Hematopoietic multipotent progenitor cell treated with erythropoietin and hydrocortisone succinate and interleukin-3 and kit ligand, for 4 days (in vitro differentiated cells): ENCODE data around the gene METTL9.
A peak's percentile ranks its signal among the peaks of the same experiment; 100 is the strongest.
"Not testable (repeated sequence)": the region's sequence is repeated elsewhere in the genome, so short reads cannot be mapped to it uniquely, and the experiment has no call there.

Source experiments
- DNase-seq: peaks from one replicate; pipeline ENCODE4 v3.0.0-alpha.2; 2015

METTL9 gene

GRCh38 chr16:21599122-21600030, at the start of gene METTL9:
TSS of gene METTL9 (plus strand) at chr16:21599577. CDS start at chr16:21599734, 157 bp downstream.
- peak; percentile 98 for DNase-seq

- not testable (repeated sequence) for DNase-seq
Measured at GRCh38 chr16:21549975-21550374, 49.4 kb upstream of the METTL9 start.

DNA sequence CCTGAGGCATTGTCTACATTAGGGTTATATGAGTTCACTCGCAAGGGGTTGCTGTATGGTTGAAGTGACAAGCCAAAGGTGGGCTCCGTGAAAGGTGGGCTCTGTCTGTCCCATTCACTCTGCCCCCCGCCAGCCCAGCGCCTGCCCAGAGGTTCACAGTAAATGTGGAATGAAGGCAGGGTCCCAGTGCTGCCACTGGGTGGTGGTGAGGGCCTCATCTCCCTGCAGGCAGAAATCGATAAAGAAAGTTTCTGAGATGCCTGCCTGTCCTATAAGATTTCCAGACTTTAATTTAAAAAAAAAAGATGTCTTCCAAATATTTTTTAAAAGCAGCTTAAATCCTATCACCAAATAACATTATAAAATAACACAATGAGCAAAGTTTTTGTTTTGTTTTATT, 48.9 kb upstream of the METTL9 start:
- not testable (repeated sequence) for DNase-seq

DNA sequence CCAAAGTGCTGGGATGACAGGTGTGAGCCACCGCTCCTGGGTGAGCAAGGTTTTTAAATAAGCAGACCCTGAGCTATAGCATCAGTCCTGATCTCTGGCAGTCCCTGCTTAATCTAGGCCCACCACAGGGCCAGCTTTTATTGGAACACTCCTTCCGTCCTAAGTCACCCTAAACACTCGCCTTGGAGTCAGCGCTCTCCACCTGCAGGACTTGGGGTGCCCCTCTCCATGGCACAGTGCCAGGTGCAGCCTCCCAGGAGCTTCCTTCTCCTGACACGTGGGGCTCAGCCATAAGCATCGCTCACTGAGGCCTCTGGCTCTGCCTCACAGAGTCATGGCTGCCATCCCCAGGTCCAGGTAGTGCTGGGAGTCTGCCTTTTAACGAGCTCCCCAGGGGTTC, 48.3 kb upstream of the METTL9 start:
- not testable (repeated sequence) for DNase-seq

DNA sequence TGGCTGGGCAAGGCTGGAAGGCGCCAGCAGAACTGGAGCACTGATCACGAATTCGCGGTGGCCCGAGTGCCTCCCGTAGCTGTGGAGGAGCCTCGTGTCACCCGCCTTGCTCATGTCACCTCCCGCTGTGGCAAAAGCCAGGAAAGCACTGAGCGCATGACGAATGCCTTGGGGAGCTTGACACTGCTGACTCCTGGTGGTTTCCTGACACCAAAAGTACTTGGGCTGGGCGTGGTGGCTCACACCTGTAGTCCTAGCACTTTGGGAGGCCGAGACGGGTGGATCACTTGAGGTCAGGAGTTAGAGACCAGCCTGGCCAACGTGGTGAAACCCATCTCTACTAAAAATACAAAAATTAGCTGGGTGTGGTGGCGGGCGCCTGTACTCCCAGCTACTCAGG, 47.8 kb upstream of the METTL9 start:
- DNase-seq: not testable (repeated sequence)

GRCh38 chr16:21553481-21554296, 45.7 kb upstream of the METTL9 start:
- not testable (repeated sequence) for DNase-seq

- peak; percentile 97 for DNase-seq
Measured at GRCh38 chr16:21554795-21555585, 44.4 kb upstream of the METTL9 start.

DNA sequence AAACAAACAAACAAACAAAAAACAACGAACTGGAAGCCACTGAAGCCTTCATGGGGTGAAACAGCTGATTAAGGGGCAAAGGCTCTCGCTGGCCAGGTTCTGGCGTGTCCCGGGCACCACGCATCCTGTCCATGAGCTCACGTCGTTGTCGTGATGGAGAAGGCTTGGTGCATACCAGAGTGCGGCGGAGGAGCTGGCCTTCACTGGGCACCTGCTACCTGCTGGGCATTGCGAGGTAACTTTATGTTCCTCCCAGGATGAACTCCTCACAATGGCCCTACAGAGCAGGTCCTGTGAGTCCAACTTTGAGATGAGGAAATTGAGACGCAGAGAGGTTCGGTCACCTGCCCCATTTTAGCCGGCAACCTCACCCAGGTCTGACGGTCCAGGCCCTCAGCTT, 43.8 kb upstream of the METTL9 start:
- DNase-seq: not testable (repeated sequence)

GRCh38 chr16:21556026-21556595, 43.3 kb upstream of the METTL9 start:
- DNase-seq: not testable (repeated sequence)

- DNase-seq: not testable (repeated sequence)
Measured at GRCh38 chr16:21556651-21557241, 42.6 kb upstream of the METTL9 start.

GRCh38 chr16:21560462-21560861, 38.9 kb upstream of the METTL9 start:
- DNase-seq: no peak

DNA sequence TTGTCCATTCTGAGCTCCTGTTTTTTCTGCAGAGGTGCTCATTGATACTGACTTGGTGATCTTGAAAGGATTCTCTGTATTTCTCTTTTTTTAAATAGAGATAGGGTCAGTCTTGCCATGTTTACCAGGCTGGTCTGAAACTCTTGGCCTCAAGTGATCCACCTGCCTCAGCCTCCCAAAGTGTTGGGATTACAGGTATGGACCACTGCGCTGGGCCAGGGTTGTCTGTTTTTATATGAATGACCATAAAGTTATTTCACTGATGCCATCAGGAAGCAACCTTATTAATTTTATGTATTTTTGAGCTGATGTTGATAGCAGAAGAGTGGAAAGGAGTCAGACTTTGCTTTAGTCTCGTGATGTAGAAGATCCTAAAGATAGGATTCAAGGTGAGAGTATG, 35.7 kb upstream of the METTL9 start:
- no peak for DNase-seq

DNA sequence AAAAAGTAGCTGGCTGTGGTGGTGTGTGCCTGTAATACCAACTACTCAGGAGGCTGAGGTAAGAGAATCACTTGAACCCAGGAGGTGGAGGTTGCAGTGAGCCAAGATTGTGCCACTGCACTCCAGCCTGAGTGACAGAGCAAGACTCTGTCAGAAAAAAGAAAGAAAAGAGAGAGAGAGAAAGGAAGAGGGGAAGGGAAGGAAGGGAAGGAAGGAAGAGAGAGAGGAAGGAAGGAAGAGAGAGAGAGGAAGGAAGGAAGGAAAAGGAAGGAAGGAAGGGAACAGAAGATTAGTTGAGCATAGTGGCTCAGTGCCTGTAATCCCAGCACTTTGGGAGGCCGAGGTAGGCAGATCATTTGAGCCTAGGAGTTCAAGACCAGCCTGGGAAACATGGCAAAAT, 35.0 kb upstream of the METTL9 start:
- DNase-seq: not testable (repeated sequence)

GRCh38 chr16:21565507-21565860, 33.9 kb upstream of the METTL9 start:
- DNase-seq: no peak

- DNase-seq: peak; percentile 63
Measured at GRCh38 chr16:21565861-21566669, 33.3 kb upstream of the METTL9 start.

- no peak for DNase-seq
Measured at GRCh38 chr16:21566891-21567414, 32.4 kb upstream of the METTL9 start.

- DNase-seq: not testable (repeated sequence)
Measured at GRCh38 chr16:21567496-21567895, 31.9 kb upstream of the METTL9 start.

DNA sequence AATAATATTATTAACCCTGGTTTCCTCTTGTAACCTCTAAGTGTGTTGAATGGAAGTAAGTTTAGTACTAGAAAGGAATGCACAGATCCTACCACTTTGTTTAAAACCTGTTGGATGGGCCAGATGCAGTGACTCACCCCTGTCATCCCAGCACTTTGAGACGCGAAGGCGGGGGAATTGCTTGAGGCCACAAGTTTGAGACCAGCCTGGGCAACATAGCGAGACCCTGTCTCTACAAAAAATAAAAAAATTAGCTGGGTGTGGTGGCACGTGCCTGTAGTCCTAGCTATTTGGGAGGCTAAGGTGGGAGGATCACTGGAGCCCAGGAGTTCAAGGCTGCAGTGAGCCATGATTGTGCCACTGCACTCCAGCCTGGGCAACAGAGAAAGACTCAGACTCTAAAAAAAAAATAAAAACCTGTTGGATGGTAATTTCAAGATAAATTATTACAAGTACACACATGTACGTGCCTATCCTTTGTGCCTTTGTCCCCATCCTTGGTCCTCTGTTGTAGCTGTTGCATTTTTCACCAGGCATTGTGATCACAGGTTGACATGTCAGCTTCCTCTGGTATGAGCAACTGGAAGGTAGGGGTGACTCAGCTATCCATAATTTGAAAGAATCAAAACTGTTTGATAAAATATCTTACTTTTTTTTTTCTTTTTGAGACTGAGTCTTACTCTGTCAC, 30.7 kb upstream of the METTL9 start:
- DNase-seq: no peak

- DNase-seq: no peak
Measured at GRCh38 chr16:21570676-21571017, 28.7 kb upstream of the METTL9 start.

GRCh38 chr16:21573506-21573905, 25.9 kb upstream of the METTL9 start:
- not testable (repeated sequence) for DNase-seq
